Measurements from ENCODE around the gene RSPH3.

DNA sequence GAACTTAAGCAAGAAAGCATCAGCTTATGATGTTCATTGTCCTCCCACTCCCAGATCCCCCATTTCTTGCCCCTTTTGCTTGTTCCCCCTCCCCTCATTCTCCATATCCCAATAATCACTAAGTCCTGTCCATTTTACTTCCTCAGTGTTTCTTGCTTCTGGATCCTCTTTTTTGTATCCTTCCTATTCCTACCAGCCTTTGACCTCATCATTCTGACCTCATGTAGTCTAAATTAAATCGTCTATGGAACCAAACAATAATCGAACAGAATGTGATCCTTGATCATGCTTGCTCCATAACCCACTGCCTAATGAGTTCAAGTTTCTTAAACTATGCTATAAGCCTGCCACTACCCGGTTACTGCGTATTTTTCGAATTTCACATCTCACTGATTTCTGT, 5.4 kb upstream of the RSPH3 start:
- TF ChIP-seq, protein P1, sequence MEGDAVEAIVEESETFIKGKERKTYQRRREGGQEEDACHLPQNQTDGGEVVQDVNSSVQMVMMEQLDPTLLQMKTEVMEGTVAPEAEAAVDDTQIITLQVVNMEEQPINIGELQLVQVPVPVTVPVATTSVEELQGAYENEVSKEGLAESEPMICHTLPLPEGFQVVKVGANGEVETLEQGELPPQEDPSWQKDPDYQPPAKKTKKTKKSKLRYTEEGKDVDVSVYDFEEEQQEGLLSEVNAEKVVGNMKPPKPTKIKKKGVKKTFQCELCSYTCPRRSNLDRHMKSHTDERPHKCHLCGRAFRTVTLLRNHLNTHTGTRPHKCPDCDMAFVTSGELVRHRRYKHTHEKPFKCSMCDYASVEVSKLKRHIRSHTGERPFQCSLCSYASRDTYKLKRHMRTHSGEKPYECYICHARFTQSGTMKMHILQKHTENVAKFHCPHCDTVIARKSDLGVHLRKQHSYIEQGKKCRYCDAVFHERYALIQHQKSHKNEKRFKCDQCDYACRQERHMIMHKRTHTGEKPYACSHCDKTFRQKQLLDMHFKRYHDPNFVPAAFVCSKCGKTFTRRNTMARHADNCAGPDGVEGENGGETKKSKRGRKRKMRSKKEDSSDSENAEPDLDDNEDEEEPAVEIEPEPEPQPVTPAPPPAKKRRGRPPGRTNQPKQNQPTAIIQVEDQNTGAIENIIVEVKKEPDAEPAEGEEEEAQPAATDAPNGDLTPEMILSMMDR (conservative IDR thresholded peaks at IDR 0.05) = no peak
- TF ChIP-seq EZH2 (IDR thresholded peaks at IDR 0.05; ENCODE audit: low read depth) = no peak

Data from PC-9 (cell line).